Activated CD4-positive, alpha-beta T cell treated with anti-CD3 and anti-CD28 coated beads, Interleukin-2, amount 50 U/mL, for 24 hours (primary cell): ENCODE data around the gene ZNF827.
A peak's percentile ranks its signal among the peaks of the same experiment; 100 is the strongest.

Source experiments
- DNase-seq, 2 donors: peaks; one replicate each; pipeline ENCODE4 v3.0.0-alpha.2; 2020; ENCODE audit warnings: low read depth in 1 of 2, low spot score in 1 of 2

Gene ZNF827

GRCh38 chr4:145938618-145939440 is at the start of gene ZNF827:
ZNF827 (minus strand) TSS chr4:145938823; CDS start chr4:145938407, 416 bp downstream.
- peak; percentile 24 to 34 for DNase-seq

- DNase-seq, result no peak
Observed at GRCh38 chr4:145984563-145984962, 45.9 kb upstream of the ZNF827 start.

GRCh38 chr4:145982791-145983190 is 44.2 kb upstream of the ZNF827 start:
- no peak for DNase-seq

GRCh38 chr4:145979160-145979559 is 40.5 kb upstream of the ZNF827 start:
- no peak for DNase-seq

GRCh38 chr4:145976680-145977079 is 38.1 kb upstream of the ZNF827 start:
- no peak for DNase-seq

- DNase-seq, result no peak
Observed at GRCh38 chr4:145960012-145960411, 21.4 kb upstream of the ZNF827 start.

- DNase-seq, result no peak
Observed at GRCh38 chr4:145957302-145957701, 18.7 kb upstream of the ZNF827 start.

- DNase-seq, result peak in 1 of 2 donors; percentile 25
Observed at GRCh38 chr4:145956288-145956890, 17.8 kb upstream of the ZNF827 start.

GRCh38 chr4:145954924-145955339 is 16.3 kb upstream of the ZNF827 start:
- DNase-seq, result no peak

- DNase-seq, result no peak
Observed at GRCh38 chr4:145951931-145952330, 13.3 kb upstream of the ZNF827 start.

- no peak for DNase-seq
Observed at GRCh38 chr4:145945431-145946155, 7.0 kb upstream of the ZNF827 start.

GRCh38 chr4:145944886-145945285 is 6.3 kb upstream of the ZNF827 start:
- DNase-seq, result no peak

- no peak for DNase-seq
Observed at GRCh38 chr4:145939856-145940255, 1.2 kb upstream of the ZNF827 start.

GRCh38 chr4:145939441-145939750 is 773 bp upstream of the ZNF827 start:
- DNase-seq, result no peak

GRCh38 chr4:145937971-145938611 is 532 bp downstream of the ZNF827 start:
- peak; percentile 11 to 42 for DNase-seq

- DNase-seq, result peak; percentile 17 to 30
Observed at GRCh38 chr4:145936997-145937901, 1.4 kb downstream of the ZNF827 start.

- peak; percentile 33 to 36 for DNase-seq
Observed at GRCh38 chr4:145936142-145936996, 2.3 kb downstream of the ZNF827 start.

GRCh38 chr4:145935253-145936141 is 3.1 kb downstream of the ZNF827 start:
- no peak for DNase-seq
